ENCODE measurements around the gene RPTOR.

DNA sequence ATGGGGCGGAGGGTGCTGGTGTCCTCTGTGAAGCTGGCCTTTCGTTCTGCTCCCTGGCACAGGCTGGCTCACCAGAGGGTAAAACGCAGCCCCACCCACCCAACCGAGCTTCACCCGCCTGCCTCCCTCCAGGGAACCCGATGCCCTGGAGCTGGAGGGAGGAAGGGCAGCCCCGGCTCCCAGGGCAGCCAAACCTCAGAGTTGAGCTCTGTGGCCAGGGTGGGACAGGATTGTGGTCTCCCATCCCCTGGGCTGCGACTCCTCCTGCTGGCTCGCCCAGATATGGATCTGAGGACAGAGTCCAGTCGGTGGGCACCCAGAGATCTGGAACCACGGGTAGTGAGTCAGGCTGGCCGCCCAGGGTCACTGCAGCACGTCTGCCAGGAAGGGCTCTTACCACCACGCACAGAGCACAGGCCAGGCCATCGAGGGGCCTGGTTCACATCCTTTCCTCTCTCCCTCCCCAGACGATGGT, 404.4 kb downstream of the RPTOR start:
- TF ChIP-seq POLR2AphosphoS5 (IDR thresholded peaks at IDR 0.05; ENCODE audit: low read depth, low read length), result no peak
- TF ChIP-seq, protein P1, sequence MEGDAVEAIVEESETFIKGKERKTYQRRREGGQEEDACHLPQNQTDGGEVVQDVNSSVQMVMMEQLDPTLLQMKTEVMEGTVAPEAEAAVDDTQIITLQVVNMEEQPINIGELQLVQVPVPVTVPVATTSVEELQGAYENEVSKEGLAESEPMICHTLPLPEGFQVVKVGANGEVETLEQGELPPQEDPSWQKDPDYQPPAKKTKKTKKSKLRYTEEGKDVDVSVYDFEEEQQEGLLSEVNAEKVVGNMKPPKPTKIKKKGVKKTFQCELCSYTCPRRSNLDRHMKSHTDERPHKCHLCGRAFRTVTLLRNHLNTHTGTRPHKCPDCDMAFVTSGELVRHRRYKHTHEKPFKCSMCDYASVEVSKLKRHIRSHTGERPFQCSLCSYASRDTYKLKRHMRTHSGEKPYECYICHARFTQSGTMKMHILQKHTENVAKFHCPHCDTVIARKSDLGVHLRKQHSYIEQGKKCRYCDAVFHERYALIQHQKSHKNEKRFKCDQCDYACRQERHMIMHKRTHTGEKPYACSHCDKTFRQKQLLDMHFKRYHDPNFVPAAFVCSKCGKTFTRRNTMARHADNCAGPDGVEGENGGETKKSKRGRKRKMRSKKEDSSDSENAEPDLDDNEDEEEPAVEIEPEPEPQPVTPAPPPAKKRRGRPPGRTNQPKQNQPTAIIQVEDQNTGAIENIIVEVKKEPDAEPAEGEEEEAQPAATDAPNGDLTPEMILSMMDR (IDR thresholded peaks at IDR 0.05), result no peak
- no peak for TF ChIP-seq SIN3A (IDR thresholded peaks at IDR 0.05; ENCODE audit: borderline replicate concordance, insufficient read depth, low read depth, low read length)
- no peak for TF ChIP-seq TCF7L2 (IDR thresholded peaks at IDR 0.05; ENCODE audit: low read depth, low read length)
